Astrocyte of the spinal cord (primary cell): ENCODE data around the gene BMERB1.
A peak's percentile ranks its signal among the peaks of the same experiment; 100 is the strongest.
"Not testable (repeated sequence)": the region's sequence is repeated elsewhere in the genome, so short reads cannot be mapped to it uniquely, and the experiment has no call there.

Source experiments
- DNase-seq: peaks from one replicate; pipeline ENCODE4 v3.0.0; 2011; ENCODE audit warnings: low read depth, low spot score
- H3K4me3 ChIP-seq: 2 replicates; pipeline ENCODE4 v1.5.1; 2011; ENCODE audit warnings: low read depth, mild to moderate bottlenecking, low read length, moderate library complexity
- in situ Hi-C: cut with HindIII; loops from 2 replicates; pipeline ENCODE4 v1.10.0; 2017; ENCODE audit warnings: low sequenced_read_pairs
- TF ChIP-seq, protein P1 (sequence below): IDR thresholded peaks from 2 replicates; pipeline ENCODE4 v1.5.1; 2012; ENCODE audit warnings: low read depth, mild to moderate bottlenecking, low read length, inconsistent platforms

Gene BMERB1

DNA sequence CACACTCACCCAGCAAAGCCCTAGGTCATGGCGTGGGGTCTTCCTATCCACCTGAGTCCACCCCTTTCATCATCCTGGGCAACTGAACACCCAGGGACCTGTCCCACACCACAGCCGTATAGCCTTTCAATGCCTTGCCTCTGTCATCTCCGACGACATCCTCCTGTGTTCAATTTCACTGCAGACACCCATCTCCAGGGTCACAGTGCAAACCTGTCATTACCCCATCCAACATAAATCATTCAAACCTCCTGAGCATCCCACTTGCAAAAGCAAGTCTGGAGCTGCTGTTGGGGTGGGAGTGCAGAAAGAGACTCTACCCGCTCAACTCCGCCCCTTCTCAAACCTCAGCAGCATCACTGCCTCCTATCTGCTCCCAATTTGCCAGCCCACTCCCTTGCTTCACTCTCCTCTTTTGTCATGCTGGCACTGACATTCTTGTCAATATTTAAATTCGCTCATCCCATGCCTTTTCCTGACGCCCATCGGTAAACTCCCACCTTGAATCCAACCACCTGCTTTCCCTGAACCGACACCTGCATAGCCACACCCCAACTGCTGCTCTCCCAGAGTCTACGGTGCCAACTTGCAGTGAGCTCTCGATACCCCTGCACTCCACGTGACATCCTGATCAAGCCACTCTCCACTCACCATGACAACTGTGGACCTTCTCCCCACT is 171.6 kb downstream of the BMERB1 start:
- DNase-seq, result no peak
- in situ Hi-C loops, result no loop called here
- TF ChIP-seq, protein P1, sequence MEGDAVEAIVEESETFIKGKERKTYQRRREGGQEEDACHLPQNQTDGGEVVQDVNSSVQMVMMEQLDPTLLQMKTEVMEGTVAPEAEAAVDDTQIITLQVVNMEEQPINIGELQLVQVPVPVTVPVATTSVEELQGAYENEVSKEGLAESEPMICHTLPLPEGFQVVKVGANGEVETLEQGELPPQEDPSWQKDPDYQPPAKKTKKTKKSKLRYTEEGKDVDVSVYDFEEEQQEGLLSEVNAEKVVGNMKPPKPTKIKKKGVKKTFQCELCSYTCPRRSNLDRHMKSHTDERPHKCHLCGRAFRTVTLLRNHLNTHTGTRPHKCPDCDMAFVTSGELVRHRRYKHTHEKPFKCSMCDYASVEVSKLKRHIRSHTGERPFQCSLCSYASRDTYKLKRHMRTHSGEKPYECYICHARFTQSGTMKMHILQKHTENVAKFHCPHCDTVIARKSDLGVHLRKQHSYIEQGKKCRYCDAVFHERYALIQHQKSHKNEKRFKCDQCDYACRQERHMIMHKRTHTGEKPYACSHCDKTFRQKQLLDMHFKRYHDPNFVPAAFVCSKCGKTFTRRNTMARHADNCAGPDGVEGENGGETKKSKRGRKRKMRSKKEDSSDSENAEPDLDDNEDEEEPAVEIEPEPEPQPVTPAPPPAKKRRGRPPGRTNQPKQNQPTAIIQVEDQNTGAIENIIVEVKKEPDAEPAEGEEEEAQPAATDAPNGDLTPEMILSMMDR, result no peak
- H3K4me3 ChIP-seq, result no peak overlapping the region

DNA sequence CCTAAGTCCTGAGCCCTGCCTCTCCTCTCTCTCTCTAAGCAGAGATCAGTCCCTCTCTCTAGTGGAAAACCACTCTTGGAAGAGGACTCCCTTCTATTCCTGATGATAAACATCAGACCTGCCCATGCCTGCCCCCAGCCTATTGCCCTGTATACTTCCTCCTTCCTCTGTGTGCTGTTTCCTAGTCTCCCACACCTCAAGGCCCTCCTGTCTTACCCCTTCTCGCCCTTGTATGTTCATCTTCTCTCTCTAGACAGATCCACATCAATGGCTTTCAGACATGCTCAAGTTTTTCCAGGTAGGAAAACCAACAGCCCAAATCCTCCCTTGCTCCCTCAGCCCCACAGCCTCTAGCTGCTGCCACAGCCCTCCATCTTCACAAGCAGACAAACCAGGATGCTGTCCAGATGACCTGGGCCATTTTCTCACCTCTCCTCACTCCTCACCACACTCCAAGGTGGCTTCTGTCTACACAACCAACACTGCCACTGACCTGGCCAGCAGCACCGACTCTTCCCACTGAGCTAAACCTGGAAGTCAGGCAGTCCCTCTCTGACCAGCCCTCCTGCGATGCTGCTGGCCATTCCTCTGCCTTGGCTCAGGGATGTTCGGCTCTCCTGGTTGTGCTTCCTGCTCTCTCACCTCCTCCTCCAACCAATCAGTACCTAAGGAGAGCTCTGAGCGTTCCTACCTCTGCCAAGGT is 172.3 kb downstream of the BMERB1 start:
- no peak for DNase-seq
- TF ChIP-seq, protein P1, result no peak
- in situ Hi-C loops, result no loop called here
- H3K4me3 ChIP-seq, result no peak overlapping the region

DNA sequence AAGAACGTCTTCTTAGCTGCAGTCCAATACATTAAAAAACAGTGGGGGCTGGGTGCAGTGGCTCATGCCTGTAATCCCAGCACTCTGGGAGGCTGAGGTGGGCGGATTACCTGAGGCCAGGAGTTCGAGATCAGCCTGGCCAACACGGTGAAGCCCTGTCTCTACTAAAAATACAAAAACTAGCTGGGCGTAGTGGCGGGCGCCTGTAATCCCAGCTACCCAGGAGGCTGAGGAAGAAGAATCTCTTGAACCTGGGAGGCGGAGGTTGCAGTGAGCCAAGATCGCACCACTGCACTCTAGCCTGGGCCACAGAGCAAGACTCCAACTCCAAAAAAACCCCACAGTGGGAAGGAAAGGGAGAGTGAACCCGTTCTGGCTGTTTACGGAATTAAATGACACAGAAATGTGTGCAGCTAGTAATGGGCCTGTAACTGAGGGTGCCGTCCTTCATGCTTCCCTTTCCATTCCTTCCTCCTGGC is 172.9 kb downstream of the BMERB1 start:
- DNase-seq, in situ Hi-C loops, H3K4me3 ChIP-seq: not testable (repeated sequence)

DNA sequence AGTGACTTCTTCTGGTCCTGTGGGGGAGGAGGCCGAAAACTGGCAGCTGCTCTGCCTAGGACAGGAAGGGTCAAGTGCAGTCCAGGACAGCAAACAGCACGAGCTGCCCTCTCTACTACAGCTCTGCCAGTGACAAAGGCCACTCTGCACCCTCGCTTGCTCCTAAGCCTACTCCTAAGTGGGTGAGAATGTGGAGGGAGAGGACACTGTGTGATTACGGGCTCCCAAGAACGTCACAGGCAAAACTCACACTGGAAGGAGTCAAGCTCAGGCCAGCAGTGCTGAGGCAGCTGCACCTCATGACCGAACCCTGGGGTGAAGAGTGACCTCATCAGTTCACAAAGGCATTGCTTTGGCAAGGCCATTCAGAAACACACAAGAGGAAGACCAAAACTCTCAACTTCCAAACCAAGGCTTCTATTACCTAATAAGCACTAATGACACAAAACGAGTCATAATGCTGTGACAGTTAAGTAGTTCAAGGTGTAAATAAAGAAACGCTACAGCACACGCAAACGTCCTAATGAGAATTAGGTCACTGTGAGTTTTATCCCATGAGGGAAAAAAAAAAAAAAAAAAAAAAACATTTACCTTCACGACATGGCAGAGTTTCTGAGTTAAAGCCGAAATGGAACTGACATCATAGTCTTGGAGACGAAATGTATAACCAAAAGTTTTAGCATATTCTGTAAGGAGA is 173.5 kb downstream of the BMERB1 start:
- TF ChIP-seq, protein P1, result no peak
- no peak overlapping the region for H3K4me3 ChIP-seq
- in situ Hi-C loops, result no loop called here
- DNase-seq, result peak; percentile 77

DNA sequence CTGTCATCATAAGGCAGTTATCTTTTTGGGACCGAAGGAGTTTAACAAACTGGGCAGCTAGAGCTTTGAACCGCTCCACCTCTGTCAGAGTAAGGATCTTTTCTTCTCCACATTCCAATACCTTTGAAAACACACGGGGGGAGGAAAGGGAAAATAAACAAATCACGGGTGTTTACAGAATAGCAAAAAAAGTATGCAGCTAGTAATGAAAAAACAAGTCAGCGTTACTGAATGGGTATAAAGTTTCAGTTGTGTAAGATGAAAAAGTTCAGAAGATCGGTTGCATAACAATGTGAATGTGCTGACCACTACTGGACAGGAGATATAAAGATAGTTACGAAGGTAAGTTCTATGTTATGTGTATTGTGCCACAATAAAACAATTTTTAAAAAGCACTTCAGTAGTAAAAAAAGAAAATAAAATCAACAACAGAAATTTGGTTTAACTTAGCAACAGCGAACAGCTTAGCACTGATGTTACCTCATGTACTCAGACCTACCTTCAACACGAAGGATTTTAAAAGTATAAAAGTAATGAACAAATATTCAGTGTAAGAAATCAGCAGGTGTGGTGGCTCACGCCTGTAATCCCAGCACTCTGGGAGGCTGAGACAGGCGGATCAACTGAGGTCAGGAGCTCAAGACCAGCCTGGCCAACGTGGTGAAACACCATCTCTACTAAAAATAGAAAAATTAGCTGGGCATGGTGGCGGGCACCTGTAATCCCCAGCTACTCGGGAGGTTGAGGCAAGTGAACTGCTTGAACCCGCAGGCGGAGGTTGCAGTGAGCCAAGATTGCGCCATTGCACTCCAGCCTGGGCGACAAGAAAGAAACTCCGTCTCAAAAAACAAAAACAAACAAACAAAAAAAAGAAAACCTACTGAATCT is 174.3 kb downstream of the BMERB1 start:
- no peak overlapping the region for H3K4me3 ChIP-seq
- TF ChIP-seq, protein P1, result no peak
- in situ Hi-C loops, result no loop called here
- peak; percentile 25 for DNase-seq

DNA sequence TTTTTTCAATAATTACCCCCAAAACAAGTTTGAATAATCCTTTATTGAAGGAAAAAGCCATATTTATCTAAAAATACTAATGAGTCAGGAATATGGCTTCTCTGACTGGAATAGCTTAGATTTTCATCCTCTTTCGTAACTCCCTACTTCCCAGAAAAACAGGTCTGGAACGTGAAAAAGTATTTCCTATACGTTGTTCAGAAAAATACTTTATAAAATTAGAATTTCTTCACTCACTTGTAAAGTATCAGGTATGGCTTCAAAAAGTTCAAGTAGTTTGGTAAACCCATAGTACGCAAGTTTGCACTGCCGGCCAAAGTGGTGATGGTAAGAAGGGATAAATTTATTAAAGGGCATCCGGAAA is 174.9 kb downstream of the BMERB1 start:
- DNase-seq, result no peak
- H3K4me3 ChIP-seq, result no peak overlapping the region
- in situ Hi-C loops, result no loop called here
- TF ChIP-seq, protein P1, result no peak
